ENCODE results near the gene BBS9.

GRCh38 chr7:33646166-33646565 lies 516.8 kb downstream of the BBS9 start:
- TF ChIP-seq POLR2A (IDR thresholded peaks at IDR 0.05) (no peak), POLR2AphosphoS5 (IDR thresholded peaks at IDR 0.05) (no peak), EP300 (IDR thresholded peaks at IDR 0.05) (no peak), CTCF (IDR thresholded peaks at IDR 0.05) (no peak)

Data from suprapubic skin (tissue), 4 donors.